ENCODE data around the gene TAF5L.

GRCh38 chr1:229619614-229620013 lies 6.3 kb downstream of the TAF5L start:
- no peak for TF ChIP-seq POLR2A (IDR thresholded peaks at IDR 0.05; ENCODE audit: low read depth, low read length)
- TF ChIP-seq POLR2AphosphoS5 (IDR thresholded peaks at IDR 0.05; ENCODE audit: low read depth, low read length) = no peak
- TF ChIP-seq TAF1 (IDR thresholded peaks at IDR 0.05; ENCODE audit: borderline replicate concordance, low read depth, low read length) = no peak
